NCI-H510A treated with DMSO at 0.1 percent for 48 hours (cell line): Measurements from ENCODE around the gene EYS.
"Not testable (repeated sequence)": the region's sequence is repeated elsewhere in the genome, so short reads cannot be mapped to it uniquely, and the experiment has no call there.

Source experiments
- DNase-seq: peaks from one replicate; lab custom pipeline; 2025; lab: John Stamatoyannopoulos, UW

EYS gene

DNA sequence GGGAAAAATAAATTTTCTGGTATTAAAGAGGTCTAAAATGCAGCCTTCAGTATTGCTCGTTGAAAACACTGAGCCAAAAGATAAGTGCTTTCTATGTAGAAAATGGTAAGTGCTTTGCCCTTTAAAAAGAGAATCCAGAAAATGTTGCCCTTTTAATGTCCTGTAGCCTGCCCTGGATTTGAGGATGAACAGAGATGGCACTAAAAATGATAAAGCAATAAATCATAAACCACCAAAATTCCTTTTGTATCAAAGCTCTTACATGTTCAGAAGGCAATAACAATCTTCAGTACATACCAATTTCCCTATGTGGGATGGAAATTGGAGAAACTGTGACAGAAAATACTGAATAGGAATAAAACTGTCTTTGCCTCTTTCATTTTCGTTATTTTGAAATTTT, 1665.7 kb downstream of the EYS start:
- DNase-seq: no peak

- DNase-seq: no peak
These were observed 1666.9 kb downstream of the EYS start for GRCh38 chr6:64040113-64040512.

- no peak for DNase-seq
These were observed 1669.6 kb downstream of the EYS start for GRCh38 chr6:64037427-64037826.

DNA sequence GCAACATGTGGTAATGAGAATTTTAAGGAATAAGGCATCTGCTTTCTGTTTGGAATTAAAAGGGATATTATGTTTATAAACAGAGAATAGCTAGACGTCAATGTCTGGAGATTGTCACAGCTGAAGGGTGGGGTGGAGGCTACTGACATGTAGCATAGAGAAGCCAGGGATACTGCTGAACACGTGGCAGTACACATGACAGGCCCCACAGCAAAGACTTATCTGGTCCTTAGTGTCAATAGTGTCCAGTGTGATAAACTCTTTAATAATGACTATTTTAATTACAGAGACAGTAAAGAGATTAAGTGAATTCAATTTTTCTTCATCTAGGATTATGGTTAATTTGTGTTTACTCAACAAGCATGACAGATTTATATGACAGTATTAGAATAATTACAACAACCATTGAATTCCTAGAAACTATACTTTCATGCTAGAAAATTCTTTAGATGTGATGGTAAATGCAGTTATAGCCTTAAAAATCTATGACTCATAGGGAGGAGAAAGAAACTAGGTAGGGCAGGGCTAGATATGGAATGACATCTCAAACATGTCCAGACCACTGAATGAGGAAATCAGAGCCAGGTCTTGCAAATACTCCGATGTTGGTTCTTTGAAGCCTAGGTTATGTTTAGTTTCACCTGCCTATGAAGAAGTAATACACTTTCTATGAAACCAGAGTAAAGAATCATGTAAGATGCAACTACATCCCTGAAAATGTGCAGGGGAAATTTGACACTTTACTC, 1671.9 kb downstream of the EYS start:
- no peak for DNase-seq

DNA sequence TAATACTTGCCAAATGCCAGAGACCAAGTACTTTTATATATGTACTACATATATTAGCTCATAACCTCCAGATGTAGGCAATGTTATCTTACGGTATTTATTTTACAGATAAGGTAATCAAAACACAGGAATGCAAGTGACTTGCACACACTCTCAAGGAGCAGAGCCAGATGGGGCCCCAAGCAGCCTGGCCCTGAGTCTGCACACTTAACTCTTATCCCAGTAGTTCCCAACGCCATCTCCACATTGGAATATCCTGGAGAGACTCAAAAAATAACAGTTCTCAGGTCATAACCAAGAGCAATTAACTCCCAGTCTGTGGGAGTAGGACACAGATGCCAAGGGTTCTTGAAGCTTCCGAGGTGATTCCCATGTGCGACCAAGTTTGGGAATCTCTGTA, 1672.7 kb downstream of the EYS start:
- no peak for DNase-seq

DNA sequence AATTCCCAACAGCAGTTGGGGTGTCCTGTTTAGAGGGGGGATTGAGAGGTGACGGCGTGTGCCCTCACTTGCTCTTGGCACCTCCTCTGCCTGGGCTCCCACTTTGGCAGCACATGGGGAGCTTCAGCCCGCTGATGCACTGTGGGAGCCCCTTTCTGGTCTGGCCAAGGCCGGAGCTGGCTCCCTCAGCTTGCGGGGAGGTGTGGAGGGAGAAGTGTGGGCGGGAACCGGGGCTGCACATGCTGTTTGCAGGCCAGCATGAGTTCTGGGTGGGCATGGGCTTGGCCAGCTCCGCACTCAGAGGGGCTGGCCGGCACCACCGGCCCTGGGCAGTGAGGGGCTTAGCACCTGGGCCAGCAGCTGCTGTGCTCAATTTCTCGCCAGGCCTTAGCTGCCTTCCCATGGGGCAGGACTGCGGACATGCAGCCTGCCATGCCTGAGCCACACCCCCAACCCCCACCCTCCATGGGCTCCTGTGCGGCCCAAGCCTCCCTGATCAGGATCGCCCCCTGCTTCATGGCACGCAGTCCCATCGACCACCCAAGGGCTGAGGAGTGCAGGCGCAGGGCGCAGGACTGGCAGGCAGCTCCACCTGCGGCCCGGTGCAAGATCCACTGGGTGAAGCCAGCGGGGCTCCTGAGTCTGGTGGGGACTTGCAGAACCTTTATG, 1675.9 kb downstream of the EYS start:
- not testable (repeated sequence) for DNase-seq

DNA sequence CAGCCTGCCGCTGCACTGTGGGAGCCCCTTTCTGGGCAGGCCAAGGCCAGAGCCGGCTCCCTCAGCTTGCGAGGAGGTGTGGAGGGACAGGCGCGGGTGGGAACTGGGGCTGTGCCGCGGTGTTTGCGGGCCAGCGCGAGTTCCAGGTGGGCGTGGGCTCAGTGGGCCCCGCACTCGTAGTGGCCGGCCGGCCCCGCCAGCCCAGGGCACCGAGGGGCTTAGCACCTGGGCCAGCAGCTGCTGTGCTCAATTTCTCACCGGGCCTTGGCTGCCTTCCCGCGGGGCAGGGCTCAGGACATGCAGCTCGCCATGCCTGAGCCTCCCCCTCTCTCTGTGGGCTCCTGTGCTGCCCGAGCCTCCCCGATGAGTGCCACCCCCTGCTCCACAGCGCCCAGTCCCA, 1683.3 kb downstream of the EYS start:
- DNase-seq: no peak

- DNase-seq: no peak
These were observed 1692.4 kb downstream of the EYS start for GRCh38 chr6:64014595-64014994.

- no peak for DNase-seq
These were observed 1694.0 kb downstream of the EYS start for GRCh38 chr6:64013011-64013410.

DNA sequence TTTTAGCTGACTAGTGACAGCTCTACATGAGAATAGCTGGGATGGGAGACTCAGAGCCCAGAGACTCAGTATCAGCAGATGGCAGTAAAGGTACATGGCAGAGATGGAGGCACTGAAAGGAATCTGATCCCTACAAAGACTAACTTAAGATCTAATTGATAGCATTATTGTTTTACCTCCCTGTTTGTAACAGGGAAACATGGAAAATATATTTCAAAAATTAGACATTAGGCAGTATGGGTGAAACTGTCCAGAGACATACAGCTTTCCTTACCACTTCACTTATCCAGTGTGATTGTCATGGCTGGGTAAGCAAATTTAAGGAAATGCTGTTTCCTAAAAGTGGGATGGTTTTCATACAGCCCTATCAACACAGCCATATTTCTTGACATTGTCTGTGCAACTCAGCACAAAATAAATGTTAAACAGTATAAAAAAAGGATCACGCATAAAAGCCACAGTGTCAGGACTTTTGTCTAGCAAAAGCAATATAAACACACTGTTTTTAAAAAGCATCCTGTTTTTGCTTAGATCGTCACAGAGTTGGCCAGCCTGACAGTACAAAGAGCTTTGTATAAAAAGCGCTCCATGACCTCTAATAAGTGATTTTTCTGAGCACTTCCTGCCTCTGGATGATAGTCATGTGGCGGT, 1694.5 kb downstream of the EYS start:
- DNase-seq: peak; percentile 50

DNA sequence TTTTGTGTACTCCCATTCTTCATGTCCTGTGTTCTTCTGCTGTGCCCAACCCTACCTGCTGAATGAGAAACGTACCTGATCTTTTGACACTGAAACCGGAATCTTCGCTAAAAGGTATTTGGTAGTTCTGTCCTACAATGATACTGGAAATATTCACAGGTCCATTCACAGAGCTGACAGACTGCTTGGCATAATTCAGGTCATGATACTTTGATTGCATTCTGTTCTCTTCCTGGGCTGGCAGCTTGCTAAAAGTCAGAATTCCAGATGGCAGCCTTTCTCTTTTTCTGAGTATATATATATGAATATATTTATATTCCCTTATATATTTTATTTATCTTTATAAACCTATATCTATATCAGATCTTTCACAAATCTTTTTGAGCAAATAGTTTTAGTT, 1696.4 kb downstream of the EYS start:
- no peak for DNase-seq

GRCh38 chr6:64010010-64010409, 1697.0 kb downstream of the EYS start:
- no peak for DNase-seq

DNA sequence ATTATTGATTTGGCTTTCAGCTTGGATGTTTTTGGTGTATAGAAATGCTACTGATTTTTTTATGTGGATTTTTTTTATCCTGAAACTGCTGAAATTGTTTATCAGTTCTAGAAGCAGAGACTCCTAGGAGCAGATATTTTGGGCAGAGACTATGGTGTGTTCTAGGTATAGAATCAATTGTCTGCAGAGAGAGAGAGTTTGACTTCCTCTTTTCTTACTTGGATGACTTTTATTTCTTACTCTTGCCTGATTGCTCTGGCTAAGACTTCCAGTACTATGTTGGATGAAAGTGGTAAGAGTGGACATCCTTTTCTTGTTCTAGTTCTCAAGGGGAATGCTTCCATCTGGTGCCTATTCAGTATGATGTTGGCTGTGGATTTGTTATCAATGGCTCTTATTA, 1700.8 kb downstream of the EYS start:
- no peak for DNase-seq

DNA sequence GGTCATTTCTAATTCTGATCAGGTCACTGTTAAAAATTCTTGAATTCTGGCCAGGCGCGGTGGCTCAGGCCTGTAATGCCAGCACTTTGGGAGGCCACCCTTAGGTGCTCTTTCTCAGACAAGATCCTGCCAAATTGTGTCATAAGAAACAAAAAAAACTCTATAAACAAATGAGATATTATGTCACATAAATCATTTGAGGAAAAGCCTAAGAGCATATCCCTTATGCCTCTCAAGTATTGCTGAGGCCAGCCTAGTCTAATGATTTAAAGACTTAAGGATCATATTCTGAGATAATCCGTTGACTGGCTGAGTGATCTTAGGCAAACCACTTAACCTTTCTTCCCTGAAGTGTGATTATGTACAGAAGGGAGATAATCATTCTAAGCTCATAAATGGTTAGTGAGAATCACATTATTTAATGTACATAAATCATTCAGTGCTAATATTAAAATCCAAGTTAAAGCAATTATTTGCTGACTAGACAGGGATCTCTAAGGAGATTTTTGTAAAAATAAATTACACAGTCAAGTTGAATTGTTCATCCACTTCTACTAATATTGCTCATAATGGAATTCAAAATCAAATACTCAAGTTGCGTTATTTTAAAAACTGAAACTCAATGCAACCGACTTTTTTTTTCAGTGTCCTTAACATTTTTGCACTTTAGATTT, 1706.1 kb downstream of the EYS start:
- no peak for DNase-seq

GRCh38 chr6:63999613-64000012, 1707.4 kb downstream of the EYS start:
- no peak for DNase-seq

GRCh38 chr6:63998991-63999390, 1708.0 kb downstream of the EYS start:
- no peak for DNase-seq

DNA sequence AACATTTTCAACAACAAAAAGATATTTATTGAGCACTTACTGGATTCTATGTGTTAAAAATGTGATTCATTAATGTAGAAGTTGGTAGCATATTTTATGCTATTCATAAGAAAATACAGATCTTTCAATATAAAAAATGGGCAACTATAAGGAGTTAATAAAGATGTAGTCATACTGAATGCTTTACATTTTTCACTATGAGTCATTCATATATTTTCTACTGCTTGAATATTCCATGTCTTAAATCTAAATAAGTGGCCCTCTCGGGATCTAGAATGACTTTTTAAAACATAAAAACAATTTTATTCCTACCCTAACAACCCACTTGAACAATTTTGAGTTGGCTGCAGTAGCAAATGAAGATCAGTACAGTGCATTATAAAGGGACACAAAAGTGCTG, 1709.3 kb downstream of the EYS start:
- no peak for DNase-seq

GRCh38 chr6:63997221-63997620, 1709.8 kb downstream of the EYS start:
- DNase-seq: no peak

DNA sequence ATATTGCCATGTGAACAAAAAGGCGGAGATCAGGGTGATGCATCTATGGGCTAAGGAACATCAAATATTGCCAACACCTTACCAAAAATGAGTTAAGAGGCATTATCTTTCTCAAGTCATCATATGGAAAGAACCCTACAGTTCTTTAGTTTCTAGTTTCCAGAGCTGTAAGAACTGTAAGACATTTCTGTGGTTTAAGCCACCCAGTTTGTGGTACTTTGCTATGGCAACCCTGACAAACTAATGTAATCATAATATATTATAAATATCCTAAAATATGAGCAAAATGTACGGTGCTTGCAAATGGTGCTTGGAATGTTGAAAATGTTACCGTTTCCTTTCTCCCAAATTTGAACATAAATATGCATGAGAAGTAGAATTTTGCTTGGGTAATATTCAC, 1721.8 kb downstream of the EYS start:
- DNase-seq: no peak

- no peak for DNase-seq
These were observed 1731.3 kb downstream of the EYS start for GRCh38 chr6:63975699-63976098.

DNA sequence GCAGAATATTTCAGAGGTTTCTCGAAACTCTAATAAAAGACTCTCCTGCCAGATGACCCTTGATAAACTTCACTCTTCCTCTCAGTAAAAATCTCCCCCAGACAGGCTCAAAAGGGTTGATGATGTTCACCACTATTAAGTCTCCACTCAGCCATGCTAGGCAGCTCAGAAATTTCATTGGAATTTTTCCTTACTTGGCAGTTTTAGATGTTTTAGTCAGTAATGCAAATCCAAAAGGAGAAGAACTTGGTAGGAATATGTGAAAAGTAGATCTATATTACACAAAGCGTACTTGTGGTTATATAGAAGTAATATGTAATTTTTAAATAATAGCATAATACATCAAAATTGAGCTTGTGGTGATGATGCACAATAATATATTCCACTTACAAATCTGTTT, 1738.4 kb downstream of the EYS start:
- no peak for DNase-seq

GRCh38 chr6:63964366-63964765, 1742.7 kb downstream of the EYS start:
- no peak for DNase-seq
